HL-60/S4 treated with phorbol 12-myristate 13-acetate at 8.2 ng/mL for 4 days and 3 days (cell line): ENCODE results near the gene TSR2.
"Not testable (repeated sequence)": the region's sequence is repeated elsewhere in the genome, so short reads cannot be mapped to it uniquely, and the experiment has no call there.

ENCODE experiments used
- in situ Hi-C: fragments of 300-500 bp; cut with MboI; formaldehyde crosslinking; loops from 2 replicates; pipeline ENCODE4 v1.15.0; 2022; ENCODE audit warnings: low sequenced_read_pairs

The TSR2 gene

DNA sequence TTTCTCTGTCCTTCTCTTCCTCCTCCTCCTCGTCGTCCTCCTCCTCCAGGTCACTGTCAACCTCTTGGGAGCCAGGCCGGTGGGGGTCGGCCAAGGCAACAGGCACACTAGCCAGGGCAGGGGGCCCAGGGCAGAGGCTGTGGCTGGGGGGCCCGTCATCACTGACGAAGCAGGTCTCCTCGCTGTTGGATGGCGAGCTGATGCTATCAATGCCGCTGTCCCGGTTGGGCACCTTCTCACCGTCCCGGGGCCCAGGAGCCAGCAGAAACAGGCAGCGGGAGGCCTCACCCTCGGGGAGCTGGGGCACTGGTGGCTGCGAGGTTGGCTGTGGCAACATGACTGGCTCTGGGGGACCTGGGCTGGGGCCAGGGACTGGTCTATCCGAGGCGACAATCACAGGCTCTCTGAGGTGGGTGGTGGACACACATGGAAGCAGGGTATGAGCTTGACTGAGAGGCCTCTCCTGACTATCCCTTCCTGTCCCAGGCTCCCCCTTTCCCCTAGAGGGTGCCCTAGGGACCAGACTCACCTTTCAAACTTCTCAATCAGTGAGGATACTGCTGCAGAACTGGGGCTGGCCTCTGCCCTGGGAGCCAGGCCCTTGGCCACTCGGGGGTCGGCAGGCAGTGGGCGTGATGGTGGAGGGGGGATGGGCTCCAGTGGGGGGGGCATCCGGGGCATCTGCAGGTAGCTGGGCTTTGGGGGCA, 30.0 kb downstream of the TSR2 start:
- in situ Hi-C loops = no loop called here

DNA sequence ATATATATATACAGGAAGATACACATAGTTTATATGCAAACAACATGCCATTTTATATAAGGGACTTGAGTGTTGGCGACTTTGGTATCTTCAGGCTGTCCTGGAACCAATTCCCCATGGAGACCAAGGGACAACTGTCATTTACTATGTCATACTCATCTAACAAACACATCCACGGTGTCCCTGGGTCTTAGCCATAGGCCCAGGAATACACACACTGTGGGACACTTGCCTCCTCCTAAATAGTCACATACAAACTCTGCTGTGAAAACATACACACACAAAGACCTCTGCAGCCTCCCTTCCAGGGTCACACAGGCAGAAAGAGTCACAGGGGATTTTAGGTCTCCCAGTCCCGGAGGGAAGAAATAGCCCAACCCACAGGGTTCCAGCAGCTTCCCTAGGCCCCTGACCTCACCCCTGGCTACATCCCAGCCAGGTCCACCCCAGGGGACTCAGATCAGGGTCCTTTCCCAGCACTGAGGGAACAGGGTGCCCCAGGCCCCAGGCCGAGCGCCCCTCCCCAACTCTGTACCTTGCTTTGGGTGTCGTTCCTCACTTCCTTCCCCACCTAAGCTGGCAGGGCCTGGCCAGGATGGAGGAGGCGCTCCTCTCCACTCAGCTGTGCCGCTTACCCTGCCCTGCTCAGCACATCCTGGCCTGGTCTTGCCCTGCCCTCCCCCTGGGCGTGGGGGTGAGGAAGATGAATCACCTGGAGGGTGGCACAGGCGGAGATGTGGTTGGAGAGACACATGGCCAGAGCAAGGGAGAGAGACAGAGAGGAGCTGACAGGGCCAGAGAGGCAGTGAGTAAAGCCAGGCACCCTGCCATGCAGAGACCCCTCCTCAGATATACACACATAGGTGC, 34.0 kb downstream of the TSR2 start:
- in situ Hi-C loops = no loop called here

DNA sequence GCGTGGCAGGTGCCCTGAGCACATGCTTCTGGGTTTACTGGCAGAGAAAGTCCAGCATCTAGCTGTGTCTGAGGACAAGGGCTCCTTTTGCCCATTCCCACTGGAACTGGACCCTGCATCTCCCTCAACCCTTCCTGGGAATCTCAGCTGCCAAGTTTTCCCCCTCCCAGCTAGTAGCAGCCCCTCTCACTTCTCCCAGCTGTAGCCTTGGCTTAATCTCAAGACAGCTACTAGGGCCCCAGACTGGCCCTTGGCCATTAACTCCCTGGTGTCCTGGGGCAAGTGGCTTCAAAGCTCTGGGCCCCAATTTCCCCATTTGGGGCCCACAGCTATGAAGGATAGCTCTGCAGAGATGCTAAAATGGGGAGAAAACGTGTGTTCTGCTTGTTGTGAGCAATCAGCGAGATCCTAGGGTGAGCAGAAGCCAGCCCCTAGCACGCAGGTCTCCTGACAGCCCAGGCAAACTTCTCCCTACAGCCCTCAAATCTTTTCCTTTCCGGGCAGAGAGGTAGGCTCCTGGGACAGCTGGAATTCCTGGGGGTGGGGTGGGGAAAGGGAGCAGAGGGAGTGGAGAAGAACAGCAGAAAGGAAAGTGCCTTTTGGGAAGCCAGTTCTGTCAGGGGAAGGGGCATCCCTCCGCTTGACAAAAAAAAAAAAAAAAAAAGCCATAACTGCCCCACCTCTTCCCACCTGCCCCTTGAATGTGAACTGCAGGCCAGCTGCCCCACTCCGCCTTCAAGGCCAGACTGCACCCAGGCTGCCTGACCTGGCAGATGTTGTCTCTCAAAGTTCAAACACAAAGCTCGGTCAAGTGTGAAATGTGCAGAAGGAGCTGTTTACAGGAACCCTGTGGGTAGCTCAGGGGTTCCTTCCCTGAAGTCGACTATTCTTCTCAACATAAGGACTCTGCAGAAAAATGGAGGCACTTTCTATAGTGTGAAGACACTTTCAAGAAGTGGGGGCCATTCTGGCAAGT, 39.2 kb downstream of the TSR2 start:
- in situ Hi-C loops = no loop called here

DNA sequence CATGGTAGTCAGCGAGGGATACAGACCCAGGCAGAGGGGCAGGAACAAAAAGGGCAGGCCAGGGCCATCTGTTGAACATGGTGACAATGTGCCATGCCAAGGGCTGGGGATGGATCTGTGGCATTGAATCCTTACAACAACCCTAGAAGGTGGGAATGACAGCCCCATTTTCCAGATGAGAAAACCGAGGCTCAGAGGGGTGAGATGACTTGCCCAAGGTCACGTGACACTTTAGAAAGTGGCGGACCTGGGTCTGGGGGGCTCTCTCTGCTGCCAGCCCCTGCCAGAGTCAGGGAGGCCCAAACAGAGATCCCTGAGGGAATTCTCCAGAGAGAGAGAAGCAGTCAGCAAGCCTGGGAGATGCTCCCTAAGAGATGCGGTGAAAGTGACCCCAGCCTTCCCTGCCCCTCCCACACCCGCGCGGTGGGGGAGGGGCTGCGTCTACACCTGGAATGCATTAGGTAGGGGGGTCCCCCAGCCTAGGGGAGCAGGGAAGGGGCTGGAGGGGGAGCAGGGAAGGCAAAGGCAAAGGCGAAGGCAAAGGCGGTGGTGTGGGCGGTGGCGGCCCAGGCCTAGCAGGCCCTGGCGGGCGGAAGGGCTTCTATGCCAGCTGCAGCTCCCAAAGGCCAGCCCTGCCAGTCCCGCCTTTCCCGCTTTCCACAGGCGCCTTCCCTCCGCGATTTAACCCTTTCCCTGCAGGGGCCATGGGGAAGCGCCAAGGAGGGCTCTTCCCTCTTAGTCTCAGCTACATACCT, 42.8 kb downstream of the TSR2 start:
- in situ Hi-C loops = no loop called here

DNA sequence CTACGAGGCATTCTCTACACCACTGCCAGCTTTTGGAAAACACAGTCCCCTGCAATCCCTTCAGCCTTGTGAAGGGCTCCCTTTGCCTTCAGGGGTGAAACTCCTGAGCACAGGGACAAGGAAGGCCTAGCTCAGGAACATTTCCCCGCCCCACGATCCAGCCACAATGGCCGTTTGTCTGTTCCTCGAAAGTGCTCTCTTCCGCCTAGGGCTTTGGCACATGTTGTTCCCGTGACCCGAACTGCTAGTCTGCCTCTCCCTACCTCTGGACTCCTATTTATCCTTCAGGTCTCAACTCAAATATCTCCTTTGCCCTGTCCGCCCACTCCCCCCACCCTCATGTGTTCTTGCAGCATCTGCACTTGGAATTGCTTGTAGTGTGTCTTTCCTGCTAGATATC, 43.7 kb downstream of the TSR2 start:
- in situ Hi-C loops = no loop called here

DNA sequence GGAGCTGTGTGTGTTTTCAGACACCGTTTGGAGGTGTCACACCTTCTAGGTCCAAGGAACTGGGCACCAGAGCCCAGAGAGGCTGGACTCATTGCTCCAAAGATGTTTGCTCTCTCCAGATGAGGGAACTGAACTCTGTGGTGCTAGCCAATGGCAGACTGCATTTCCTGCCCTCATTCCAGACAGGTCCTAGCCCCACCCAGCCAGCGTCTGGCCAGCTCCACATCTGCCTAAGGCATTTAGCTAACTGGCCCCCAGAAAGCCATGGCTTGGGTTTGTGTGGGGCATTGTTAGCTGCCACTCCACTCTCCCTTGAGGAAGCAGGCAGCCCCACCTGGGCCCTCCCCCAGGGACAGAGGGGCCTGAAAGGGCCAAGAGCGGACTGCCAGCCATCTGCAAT, 44.5 kb downstream of the TSR2 start:
- in situ Hi-C loops = no loop called here

DNA sequence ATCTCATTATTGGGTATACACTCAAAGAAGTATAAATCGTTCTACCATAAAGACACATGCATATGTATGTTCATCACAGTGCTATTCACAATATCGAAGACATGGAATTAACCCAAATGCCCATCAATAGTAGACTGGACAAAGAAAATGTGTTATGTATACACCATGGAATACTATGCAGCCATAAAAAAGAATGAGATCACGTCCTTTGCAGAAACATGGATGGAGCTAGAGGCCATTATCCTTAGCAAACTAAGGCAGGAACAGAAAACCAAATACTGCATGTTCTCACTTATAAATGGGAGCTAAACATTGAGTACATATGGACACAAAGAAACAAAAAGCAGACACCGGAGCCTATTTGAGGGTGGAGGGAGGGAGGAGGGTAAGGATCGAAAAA, 49.6 kb downstream of the TSR2 start:
- in situ Hi-C loops = not testable (repeated sequence)

DNA sequence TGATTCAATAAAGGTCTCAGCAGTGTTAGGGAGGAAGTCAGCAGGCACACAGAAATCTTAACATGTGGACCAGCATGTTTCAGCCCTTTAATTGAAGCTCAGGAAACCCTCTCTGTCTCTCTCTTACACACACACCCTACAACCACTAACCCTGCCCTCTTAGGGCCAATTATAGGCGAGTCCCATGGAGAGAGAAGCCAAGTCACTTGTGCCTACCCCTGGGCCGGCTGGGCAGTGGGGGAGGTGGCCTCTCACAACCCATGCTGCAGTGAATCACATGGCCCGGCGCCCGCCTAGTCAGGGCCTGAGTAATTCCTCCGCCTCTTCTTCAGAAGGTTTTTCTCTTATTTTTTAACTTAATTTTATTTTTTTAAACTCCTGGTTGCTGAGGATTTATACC, 52.1 kb downstream of the TSR2 start:
- in situ Hi-C loops = no loop called here

DNA sequence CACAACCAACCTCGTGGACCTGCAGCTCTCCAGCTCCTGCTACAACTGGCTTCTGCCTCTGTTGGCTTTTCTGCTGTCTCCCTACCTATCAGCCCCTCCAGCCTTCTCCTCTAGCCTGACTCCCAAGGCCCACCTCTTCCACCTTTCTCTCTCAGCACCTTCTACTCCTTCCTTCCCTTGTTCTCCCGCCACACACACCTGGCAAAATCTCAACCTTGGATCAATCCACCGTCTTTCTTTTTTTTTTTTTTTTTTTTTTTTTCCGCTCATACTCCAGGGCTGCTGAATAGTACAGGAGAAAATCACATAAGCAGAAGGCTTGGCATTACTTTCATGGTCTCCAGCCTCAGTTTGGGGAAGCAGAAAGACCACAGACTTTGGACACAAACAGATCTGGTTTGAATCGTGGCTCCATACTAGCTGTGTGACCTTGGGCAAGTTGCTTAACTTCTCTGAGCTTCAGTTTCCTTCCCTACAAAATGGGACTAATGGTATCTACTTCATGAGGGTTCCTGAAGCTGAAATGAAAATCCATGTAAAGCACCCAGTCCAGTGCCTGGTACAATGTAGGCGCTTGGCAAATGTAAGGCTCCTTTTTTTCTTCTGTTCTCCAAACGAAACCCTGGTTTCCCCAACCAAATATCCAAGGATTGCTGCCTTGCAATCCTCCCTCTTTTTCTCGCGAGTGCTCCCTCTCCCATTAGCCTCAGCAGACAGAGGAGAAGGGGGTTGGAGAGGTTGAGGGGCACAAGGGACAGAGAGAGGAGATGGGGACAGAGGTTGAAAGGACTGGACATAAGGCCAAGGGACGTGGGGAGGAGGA, 54.2 kb downstream of the TSR2 start:
- in situ Hi-C loops = no loop called here
